Measurements from ENCODE around the gene GDF2.

The GDF2 gene

GRCh38 chr10:47314416-47314970 is 7.8 kb upstream of the GDF2 start:
- DNase-seq: no peak

GRCh38 chr10:47315421-47315820 is 6.8 kb upstream of the GDF2 start:
- DNase-seq: no peak

DNA sequence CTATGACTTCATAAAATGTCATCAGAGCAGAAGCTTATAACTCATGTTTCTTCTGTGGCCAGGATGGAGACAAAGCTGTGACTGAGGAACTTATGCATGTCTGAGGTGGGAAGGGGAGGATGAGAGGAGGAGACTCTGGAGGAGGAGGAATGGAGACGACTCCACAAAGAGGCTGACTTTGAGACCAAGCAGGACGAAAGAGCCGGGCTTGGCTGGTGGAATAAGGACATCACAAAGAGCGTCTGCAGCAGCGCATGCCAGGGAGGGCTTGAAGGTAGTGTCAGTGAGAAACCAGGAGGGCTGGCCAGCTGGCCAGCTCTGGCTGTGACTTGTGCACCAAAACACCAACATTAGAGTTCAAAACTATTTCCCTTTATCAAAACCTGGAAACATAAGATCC is 6.1 kb upstream of the GDF2 start:
- DNase-seq: no peak

DNA sequence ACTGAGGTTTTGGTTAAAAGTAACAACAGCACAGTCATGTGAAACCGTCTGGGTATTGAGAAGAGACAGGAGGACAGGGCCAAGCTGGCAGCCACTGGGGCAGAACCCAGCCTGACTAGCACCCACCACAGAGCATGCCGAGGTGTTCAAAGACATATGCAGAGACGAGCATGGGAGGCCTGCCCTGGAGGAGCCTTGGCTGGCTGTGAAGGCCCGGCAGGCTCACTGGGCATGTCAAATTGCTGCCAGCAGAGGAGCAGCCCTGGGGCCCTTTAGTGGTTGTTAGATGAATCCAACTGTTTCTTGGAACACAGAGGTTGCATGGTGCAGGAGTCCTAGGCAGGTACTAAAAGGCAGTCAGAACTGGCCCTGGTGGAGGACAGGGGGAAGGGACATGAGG is 5.0 kb upstream of the GDF2 start:
- DNase-seq: no peak

- DNase-seq: no peak
Observed at GRCh38 chr10:47318706-47319105, 3.5 kb upstream of the GDF2 start.

DNA sequence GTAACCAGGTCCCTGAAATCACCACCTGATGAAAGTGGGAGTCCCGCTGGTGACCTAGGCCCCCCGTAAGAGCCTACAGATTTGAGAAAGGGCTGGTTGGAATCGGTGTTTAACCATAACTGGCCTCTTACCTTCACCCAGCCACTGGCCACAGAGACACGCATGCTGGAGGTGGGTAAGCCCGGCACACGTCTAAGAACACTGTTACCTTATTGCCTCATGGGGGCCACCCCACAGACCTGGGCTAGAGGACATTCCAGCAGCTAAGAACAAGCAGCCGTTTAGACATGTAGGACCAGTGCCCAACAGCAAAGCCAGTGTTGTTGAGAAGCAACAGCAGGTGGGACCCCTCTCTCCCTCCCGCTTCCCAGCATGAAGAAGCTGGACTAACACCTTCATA is 2.5 kb upstream of the GDF2 start:
- no peak for DNase-seq

DNA sequence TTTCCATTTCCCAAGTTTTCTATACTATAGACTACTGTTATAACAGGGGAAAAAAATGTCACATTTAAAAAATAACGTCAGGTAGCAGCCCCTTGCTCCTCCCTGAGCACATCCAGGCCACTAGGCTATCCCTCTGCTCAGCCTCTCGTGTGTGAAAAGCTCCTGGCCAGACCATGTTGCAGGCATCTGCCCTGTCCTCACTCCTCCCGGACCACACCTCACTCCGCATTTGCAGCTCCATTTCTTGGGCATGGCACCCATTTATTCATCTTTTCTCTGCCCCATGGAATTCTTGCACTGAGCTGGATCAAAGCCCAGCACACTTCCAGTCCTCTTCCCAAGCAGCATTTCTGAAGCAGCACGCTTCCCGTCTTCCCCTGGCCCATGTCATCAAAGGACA is 1.4 kb upstream of the GDF2 start:
- DNase-seq: no peak

- no peak for DNase-seq
Observed at GRCh38 chr10:47321521-47322195, 596 bp upstream of the GDF2 start.

DNA sequence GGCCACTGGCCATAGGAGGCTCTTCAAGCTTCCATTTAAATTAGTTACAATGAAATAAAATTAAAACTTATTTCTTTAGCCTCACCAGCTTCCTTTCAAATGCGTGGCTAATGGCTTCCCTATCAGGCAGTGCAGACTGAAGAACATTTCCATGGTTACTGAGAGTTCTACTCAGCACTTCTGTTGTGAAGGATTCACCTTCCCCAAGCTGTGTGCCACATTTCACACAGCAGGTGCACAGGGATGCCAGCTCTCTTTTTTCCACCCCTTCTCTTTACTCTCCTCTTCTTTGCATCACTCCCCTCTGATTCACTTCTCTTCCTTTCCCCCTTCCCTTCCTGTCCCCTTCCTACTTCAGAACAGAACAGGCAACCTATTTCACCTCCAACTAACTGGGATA is 833 bp downstream of the GDF2 start:
- DNase-seq: no peak

- DNase-seq: no peak
Observed at GRCh38 chr10:47323636-47324296, 1.5 kb downstream of the GDF2 start.

DNA sequence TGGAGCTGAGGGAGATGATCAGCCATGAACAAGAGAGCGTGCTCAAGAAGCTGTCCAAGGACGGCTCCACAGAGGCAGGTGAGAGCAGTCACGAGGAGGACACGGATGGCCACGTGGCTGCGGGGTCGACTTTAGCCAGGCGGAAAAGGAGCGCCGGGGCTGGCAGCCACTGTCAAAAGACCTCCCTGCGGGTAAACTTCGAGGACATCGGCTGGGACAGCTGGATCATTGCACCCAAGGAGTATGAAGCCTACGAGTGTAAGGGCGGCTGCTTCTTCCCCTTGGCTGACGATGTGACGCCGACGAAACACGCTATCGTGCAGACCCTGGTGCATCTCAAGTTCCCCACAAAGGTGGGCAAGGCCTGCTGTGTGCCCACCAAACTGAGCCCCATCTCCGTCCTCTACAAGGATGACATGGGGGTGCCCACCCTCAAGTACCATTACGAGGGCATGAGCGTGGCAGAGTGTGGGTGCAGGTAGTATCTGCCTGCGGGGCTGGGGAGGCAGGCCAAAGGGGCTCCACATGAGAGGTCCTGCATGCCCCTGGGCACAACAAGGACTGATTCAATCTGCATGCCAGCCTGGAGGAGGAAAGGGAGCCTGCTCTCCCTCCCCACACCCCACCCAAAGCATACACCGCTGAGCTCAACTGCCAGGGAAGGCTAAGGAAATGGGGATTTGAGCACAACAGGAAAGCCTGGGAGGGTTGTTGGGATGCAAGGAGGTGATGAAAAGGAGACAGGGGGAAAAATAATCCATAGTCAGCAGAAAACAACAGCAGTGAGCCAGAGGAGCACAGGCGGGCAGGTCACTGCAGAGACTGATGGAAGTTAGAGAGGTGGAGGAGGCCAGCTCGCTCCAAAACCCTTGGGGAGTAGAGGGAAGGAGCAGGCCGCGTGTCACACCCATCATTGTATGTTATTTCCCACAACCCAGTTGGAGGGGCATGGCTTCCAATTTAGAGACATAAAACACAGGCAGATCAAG is 3.3 kb downstream of the GDF2 start:
- DNase-seq: no peak

DNA sequence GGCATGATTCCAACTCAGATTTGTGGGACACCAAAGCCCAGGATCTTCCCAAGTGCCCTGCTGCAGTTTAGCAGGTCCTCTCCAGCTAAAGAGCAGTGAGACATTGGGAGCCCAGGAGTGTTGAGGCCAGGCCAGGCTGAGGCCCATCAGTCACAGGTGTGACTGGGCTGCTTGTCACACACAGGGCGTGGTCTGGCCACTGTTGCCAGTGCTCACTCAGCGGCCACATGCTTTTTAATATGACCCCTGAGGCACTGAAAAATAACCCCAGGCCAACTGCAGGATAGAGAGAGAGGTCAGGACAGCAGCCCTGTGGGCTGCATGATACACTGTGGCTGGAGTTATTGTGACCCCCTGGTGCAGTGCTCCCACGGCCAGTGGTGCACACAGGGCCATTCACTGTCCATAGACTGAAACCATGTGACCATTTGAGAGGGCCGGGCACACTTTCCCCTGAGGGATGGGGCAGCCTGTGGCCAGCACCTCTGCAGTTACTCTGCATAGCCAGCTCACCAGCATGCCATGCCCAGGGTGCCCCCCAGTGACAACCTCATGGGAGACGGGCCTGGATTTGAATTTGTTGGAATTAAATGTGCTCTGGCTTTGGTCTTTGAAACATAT is 4.2 kb downstream of the GDF2 start:
- no peak for DNase-seq

DNA sequence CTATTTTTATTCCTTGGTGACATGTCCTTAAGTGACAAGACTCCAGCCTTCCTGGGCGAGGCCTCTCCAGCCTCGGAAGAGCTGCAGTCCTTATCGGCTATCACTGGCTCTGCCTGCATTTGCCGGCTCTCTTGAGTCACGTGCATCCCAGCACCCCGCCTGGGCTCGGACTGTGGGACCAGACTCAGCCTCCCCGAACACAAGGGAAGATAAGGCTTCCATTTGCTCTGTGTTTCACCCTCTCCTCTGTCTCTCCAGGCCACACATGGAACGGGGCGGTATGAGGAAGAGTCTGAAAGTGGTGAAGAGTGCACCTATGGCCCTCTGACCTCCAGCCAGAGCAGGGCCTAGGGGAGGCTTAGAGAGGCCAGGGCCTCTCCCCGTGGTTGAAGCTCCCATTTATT is 4.7 kb downstream of the GDF2 start:
- DNase-seq: no peak

DNA sequence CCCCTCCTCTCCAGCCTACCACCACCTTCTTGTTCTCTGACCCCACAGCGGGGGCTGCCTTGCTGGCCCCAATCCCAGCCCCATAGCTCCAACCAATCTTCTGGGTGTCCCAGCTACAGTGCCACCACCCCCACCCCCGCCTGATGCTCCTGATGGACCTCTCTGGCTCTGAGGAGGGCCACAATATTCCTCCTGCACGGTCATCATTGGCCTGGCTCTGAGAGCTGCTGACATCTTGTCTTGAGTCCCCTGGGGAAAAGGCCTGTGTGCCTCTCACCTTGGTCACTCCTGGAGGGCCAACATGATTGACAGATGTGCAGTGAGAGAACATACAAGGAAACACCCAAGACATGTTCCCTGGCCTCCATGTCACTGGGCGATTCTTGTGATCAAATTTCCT is 7.6 kb downstream of the GDF2 start:
- DNase-seq: no peak

DNA sequence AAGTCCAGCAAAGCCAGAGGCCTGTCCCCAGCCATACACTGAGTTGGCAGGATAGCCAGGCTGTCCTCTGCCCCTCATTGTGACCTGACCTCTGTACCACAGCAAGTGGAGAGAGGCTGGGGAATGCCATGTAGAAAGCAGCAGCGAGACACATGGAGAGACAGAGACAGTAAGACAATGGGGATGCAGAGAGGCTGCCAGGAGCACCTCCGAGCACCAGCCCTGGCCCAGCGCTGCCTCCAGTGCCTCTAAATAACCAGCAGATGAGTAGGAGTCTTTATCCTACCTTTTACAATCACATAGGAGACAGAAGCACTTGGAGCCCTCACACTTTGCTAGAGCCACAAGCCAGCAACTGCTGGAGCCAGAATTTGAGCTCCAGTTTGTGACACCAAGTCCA is 8.1 kb downstream of the GDF2 start:
- DNase-seq: no peak

- no peak for DNase-seq
Observed at GRCh38 chr10:47330804-47331203, 8.6 kb downstream of the GDF2 start.

DNA sequence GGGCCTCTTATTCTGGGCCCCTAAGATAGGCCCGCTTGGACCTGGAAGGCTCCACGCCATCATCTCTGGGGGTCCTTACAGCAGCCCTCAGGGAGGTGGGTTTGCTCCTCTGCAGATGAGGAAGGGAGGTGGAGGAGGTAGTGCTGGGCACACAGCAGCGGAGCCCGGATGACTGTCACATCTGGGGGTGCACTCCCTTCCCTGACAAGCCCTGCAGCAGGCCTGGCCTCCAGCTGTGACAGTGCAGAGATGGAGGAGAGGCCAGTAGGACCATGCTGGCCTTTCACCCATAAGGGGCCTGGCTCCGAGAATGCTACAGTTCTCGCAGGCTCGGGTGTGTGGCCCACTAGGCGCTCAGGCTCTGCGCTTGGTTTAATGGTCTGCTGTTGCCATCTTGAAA is 9.2 kb downstream of the GDF2 start:
- DNase-seq: no peak

- no peak for DNase-seq
Observed at GRCh38 chr10:47331954-47332353, 9.7 kb downstream of the GDF2 start.

DNA sequence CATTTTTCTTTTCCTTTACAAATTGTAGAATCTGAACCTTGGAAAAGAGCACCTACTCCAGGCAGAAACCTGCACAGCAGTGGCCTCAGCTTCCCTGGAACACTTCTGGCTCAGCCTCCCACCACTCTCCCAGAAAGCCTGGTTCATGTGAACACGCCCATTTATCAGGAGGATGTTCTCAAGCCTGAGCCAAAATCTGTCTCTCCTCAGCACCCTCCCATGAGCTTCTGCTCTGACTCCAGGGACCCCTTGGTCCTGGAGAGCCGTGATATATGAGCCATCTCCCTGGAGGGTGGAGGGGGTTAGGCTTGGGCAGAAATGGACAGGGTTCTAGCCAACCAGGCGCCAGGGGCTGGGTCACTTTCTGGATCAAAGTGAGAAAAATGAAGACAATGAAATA is 10.1 kb downstream of the GDF2 start:
- DNase-seq: no peak

DNA sequence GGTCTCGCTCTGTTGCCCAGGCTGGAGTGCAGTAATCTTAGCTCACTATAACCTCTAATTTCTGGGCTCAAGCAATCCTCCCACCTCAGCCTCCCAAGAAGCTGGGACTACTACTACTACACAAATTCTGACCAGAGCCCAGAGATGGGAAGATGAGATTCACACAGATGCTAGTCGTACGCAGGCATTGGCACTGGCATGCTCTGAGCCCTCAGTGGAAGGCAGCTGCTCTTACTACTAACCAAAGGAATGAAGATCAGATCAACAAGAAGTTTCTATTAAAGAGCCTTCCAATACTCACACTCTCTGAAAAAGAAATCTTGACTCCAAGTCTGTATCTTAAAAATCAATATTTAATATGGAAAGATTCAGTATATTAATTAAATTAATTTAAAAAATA is 10.7 kb downstream of the GDF2 start:
- DNase-seq: no peak

DNA sequence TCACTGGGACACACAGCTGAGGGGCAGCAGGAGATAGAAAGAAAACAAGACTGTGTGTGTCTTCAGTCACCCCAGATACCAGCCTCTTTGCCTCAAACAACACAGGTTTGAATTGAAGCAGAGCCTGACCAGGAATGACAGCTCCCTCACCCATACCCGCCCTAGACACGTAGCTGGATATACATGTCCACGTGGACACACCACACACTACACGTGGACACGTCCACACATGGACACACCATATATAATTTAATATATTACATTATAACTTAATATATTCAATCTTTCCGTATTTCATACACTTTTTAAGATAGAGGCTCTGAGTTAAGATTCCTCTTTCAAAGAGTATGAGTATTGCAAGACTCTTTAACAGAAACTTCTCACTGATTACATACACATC is 11.3 kb downstream of the GDF2 start:
- no peak for DNase-seq

DNA sequence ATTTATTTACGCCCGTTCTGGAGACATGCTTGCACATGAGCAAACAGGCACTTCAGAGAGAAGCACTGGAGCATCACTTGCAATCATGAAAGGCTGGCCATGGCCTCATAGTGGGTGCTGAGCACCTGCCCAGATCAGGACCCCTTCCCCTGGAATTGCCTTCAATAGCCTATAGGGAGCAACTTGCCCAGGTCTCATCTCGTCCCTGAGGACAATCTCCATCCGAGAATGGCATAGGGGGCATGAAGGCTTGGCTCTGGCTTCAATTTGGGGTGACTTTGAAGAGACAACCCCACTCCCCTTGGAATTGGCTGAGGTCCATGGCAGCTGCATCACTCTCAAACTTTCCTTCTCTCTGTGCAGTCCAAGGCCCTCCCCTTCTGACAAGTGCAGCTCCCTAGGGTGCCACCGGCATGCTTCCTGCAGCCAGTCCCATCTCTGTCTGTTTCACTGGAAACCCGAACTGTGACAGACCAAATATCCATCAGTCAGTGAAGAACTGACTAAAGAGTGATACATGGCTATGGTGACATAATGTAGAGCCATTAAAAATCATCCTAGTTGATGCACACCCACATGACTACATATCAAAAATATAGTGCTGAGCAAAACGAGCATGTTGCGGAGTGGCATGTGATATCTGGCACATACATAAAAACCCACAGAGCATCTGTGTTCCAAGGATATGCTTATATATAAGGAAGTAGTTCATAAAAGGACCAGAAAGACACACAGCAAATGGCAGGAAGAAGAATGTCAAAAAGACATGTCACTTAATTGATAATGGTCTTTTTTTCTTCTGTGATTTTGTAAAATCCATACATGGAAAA is 12.4 kb downstream of the GDF2 start:
- DNase-seq: no peak

Data from hippocampal formation (tissue), 2 donors.